Measurements from ENCODE around the gene EMD. TPM values are rescaled to one million over a fixed set of nuclear protein-coding genes. Genes with fewer than 3 reads are reported as not detected.
A peak's percentile ranks its signal among the peaks of the same experiment; 100 is the strongest.

EMD gene
- total and polyA plus RNA-seq, 2 experiments from 2014 or later: 39.4 to 61.0 TPM

DNA sequence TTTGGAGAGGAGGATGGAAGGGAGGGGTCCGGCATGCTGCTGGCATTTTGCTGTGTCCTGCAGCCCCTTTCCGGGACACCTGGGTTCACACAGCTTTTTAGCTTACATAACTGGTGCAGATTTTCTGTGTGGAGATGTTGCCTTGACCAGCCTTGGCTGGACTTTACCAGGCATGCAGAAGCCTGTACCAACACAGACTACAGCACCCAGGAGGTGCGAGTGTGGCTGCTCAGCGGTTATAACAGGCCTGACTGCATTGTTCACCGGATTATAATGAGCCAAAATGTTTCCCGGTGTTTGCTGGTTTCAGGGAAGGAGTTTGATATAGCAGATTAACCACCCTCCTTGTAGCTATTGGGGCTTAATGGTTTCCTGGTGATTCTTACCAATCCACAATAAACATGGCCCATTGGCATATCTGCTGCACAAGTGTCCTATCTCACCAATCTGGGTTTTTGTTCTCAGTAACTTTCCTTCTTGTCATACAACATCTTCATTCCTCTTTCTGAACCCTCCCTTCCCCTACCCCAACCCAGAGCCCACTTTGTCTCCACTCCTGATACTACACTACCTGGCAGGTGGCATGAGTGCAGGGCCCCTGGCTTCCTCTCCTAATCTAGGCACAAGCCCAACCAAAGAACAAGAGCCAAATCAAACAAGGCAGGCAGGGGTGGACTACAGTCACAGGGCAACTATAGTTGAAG lies 23.0 kb downstream of the EMD start:
- Histone ChIP-seq H3K9me3 (ENCODE audit: low read depth) (no peaks in the 10 kb centered on the region), H3K4me3 (no peak overlapping the region), H3K36me3 (replicated peaks; ENCODE audit: insufficient read depth, low read depth) (peaks cover 3% of the 10 kb centered on the region), H3K4me1 (ENCODE audit: insufficient read depth) (peaks cover 4% of the 10 kb centered on the region), H3K27ac (peak overlapping the region; percentile 23), H3K9me2 (replicated peaks; ENCODE audit: insufficient read depth) (no peaks in the 10 kb centered on the region), H3K79me2 (peaks cover 16% of the 10 kb centered on the region), H4K20me1 (ENCODE audit: insufficient read depth, poor library complexity, severe bottlenecking) (peaks cover 24% of the 10 kb centered on the region), H3K27me3 (no peaks in the 10 kb centered on the region), H2AFZ (no peak overlapping the region), H3K4me2 (no peak overlapping the region)
- DNase-seq (ENCODE audit: low spot score): peak; percentile 5
- TF ChIP-seq CTCF (IDR thresholded peaks at IDR 0.05; ENCODE audit: poor library complexity) (no peak), EZH2phosphoT487 (IDR thresholded peaks at IDR 0.05; ENCODE audit: low read depth, severe bottlenecking, unreplicated experiment) (no peak), EZH2 (IDR thresholded peaks at IDR 0.05; ENCODE audit: borderline replicate concordance) (no peak)
- 59% methylated on average over 6 of the region's 6 CpGs for WGBS (ENCODE audit: low lambda C conversion rate, missing lambda C conversion rate)

GRCh38 chrX:154402622-154403127 lies 23.6 kb downstream of the EMD start:
- Histone ChIP-seq H4K20me1 (ENCODE audit: insufficient read depth, poor library complexity, severe bottlenecking) (peaks cover 24% of the 10 kb centered on the region), H3K4me3 (no peak overlapping the region), H3K79me2 (peaks cover 16% of the 10 kb centered on the region), H3K9me2 (replicated peaks; ENCODE audit: insufficient read depth) (no peaks in the 10 kb centered on the region), H3K4me2 (no peak overlapping the region), H2AFZ (no peak overlapping the region), H3K9me3 (ENCODE audit: low read depth) (no peaks in the 10 kb centered on the region), H3K27me3 (no peaks in the 10 kb centered on the region), H3K36me3 (replicated peaks; ENCODE audit: insufficient read depth, low read depth) (peaks cover 3% of the 10 kb centered on the region), H3K27ac (no peak overlapping the region), H3K4me1 (ENCODE audit: insufficient read depth) (peaks cover 4% of the 10 kb centered on the region)
- 91% methylated on average over 18 of the region's 19 CpGs for WGBS (ENCODE audit: low lambda C conversion rate, missing lambda C conversion rate)
- peak; percentile 5 for DNase-seq (ENCODE audit: low spot score)
- TF ChIP-seq CTCF (IDR thresholded peaks at IDR 0.05; ENCODE audit: poor library complexity): no peak

DNA sequence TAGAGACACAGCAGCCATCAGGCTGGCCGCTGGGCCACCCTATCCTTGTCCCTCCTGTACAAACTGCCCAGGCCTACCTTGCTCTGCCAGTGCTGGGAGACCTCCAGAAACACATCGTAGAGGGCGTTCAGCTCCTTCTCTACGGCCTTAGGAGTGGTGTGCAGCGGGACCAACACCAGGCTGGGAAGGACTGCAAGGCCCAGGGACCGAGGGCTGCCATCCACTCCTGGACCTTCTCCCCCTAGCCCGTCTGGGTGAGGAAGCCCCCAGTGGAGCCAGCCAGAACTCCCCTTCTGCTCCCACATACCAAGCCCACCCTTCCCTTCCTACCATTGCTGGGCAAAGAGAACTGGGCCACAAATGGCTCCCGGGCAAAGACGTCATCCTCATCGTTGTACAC lies 24.1 kb downstream of the EMD start:
- H3K4me3 ChIP-seq: no peak overlapping the region
- H3K27ac ChIP-seq: no peak overlapping the region
- H3K4me1 ChIP-seq (ENCODE audit: insufficient read depth): peaks cover 4% of the 10 kb centered on the region
- H3K9me3 ChIP-seq (ENCODE audit: low read depth): no peaks in the 10 kb centered on the region
- TF ChIP-seq EZH2phosphoT487 (IDR thresholded peaks at IDR 0.05; ENCODE audit: low read depth, severe bottlenecking, unreplicated experiment): no peak
- no peak for TF ChIP-seq CTCF (IDR thresholded peaks at IDR 0.05; ENCODE audit: poor library complexity)
- TF ChIP-seq EZH2 (IDR thresholded peaks at IDR 0.05; ENCODE audit: borderline replicate concordance): no peak
- H4K20me1 ChIP-seq (ENCODE audit: insufficient read depth, poor library complexity, severe bottlenecking): peaks cover 24% of the 10 kb centered on the region
- H3K36me3 ChIP-seq (replicated peaks; ENCODE audit: insufficient read depth, low read depth): peaks cover 3% of the 10 kb centered on the region
- H3K27me3 ChIP-seq: no peaks in the 10 kb centered on the region
- no peak overlapping the region for H2AFZ ChIP-seq
- no peak for DNase-seq (ENCODE audit: low spot score)
- 89% methylated on average over 10 of the region's 10 CpGs for WGBS (ENCODE audit: low lambda C conversion rate, missing lambda C conversion rate)
- H3K4me2 ChIP-seq: no peak overlapping the region
- H3K9me2 ChIP-seq (replicated peaks; ENCODE audit: insufficient read depth): no peaks in the 10 kb centered on the region
- H3K79me2 ChIP-seq: peaks cover 16% of the 10 kb centered on the region
